NOMO-1 treated with DMSO at 0.1 percent for 48 hours (cell line): ENCODE measurements around the gene NID1.
"Not testable (repeated sequence)": the region's sequence is repeated elsewhere in the genome, so short reads cannot be mapped to it uniquely, and the experiment has no call there.

ENCODE experiments used
- DNase-seq: peaks from one replicate; lab custom pipeline; 2025; ENCODE audit not compliant: unreplicated experiment; lab: John Stamatoyannopoulos, UW

NID1 gene

GRCh38 chr1:236033336-236033735 is 31.6 kb downstream of the NID1 start:
- no peak for DNase-seq

DNA sequence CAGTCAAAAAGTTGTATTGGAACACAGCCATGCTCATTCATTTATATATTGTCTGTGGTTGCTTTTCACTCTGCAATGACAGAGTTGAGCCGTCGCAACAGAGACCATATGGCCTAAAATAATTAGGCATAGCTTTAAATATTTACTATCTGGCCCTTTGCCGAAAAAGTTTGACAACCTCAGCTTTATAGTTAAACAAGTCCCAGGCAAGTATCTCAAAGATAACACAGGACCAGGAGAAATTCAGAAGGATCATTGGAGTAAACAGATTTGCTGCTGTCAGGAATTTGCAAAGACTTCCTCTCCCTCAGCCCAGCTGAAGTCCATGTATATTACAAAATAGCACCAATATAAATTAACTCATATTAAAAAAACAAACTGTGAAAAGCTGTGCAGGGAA is 34.4 kb downstream of the NID1 start:
- DNase-seq: no peak

- no peak for DNase-seq
Measured at GRCh38 chr1:236029428-236029940, 35.4 kb downstream of the NID1 start.

GRCh38 chr1:236027104-236027503 is 37.8 kb downstream of the NID1 start:
- DNase-seq: peak; percentile 73

DNA sequence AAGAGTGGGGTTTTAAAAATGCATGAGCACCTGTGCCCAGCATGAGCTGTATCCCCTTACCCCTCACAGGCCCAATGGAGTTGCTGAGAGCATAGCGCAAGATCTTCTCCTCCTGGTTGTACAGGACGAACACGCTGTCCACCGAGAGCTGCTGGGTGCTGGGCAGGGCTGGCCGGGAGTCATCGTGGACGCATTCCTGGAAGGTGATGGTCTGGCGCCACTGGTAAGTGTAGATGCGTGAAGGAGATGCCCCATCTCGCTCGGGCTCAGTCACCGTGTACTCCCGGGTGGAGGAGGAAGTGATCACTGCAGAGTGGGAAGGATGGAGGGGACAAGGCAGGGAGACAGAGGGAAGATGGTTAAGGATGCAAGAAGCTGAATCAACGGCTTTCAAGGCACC is 39.1 kb downstream of the NID1 start:
- DNase-seq: no peak

- DNase-seq: no peak
Measured at GRCh38 chr1:236024641-236025040, 40.2 kb downstream of the NID1 start.

DNA sequence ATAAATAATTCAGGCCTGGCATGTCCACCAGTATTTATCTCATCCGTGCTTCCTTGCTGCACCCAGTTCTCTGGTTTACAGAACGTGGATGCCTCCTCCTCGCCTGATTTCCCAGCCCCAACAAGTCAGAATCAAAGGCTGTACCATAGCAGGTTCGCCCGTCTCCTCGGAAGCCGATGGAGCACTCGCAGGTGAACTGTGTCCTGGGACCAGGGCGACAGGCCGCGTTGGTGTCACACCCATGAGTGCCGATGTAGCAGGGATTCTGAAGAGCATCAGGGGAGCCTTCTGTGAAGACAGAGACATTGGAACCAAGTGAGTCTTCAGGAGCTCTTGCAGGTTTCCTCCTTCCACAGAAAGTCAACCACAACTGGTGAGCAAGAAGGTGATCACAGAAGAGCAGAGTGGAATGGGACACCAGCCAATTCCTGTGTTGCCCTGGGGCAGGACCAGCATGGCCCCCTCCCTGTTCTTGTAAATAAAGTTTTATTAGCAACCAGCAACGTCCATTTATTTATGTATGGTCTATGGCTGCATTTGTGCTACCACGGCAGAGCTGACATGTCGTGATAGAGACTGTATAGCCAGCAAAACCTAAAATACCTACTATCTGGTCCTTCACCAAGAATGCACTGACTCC is 40.8 kb downstream of the NID1 start:
- DNase-seq: no peak

GRCh38 chr1:236021424-236022135 is 43.3 kb downstream of the NID1 start:
- DNase-seq: no peak

- DNase-seq: no peak
Measured at GRCh38 chr1:236020359-236021219, 44.3 kb downstream of the NID1 start.

- no peak for DNase-seq
Measured at GRCh38 chr1:236018885-236019453, 45.9 kb downstream of the NID1 start.

GRCh38 chr1:236016782-236017400 is 48.0 kb downstream of the NID1 start:
- DNase-seq: no peak

DNA sequence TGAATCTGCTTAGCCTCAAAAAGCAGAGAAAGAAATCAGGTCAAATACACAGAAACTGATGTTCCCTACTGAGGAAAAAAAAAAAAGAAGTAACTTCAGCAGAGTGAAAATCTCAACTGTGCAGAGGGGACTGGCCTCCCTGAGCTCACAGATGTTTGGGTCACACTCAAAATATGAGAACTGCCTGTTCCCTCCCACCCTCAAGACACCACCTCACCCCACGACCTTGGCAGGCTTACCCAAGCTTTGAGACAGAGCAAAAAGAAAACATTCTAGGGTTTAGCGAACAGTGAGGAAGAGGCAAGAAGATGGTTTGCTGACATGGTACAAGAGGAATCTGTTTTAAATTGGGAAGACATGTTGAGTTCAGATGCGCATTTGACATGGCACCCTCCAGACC is 48.8 kb downstream of the NID1 start:
- no peak for DNase-seq

GRCh38 chr1:236015539-236015938 is 49.4 kb downstream of the NID1 start:
- no peak for DNase-seq

GRCh38 chr1:236013330-236013729 is 51.6 kb downstream of the NID1 start:
- no peak for DNase-seq

DNA sequence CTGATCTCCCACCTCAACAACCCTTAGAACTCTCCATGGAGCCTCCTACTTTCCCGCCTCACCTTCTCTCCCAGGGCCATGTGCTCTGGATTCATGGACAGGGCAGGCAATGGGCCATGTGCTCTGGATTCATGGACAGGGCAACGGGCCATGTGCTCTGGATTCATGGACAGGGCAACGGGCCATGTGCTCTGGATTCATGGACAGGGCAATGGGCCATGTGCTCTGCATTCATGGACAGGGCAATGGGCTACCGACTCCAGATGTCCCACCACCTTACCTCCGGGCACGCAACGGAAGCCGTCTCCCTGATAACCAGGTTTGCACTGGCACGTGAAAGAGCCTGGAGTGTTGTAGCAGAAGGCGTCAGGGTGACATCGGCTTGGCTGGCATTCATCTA is 53.2 kb downstream of the NID1 start:
- no peak for DNase-seq

- no peak for DNase-seq
Measured at GRCh38 chr1:236010443-236010842, 54.4 kb downstream of the NID1 start.

DNA sequence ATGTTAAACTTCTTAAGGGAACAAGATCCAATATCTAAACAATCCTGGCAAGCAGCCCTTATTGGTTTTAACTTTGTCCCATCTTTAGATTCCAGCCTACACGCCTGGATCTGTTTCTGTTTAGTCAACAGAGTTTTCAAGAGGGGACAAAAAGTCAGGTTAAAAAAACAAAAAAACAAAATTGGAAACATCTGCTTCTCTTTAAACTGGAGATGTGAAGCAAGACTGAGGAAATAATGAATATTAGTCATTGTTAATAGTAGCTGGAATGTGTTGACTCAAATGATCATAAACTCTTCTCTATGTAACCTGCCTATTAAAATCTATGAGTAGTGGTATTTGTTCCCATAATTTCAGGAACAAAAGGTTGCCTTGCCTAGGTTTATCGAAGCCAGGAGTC is 55.0 kb downstream of the NID1 start:
- DNase-seq: no peak

GRCh38 chr1:236009191-236009590 is 55.7 kb downstream of the NID1 start:
- DNase-seq: no peak

DNA sequence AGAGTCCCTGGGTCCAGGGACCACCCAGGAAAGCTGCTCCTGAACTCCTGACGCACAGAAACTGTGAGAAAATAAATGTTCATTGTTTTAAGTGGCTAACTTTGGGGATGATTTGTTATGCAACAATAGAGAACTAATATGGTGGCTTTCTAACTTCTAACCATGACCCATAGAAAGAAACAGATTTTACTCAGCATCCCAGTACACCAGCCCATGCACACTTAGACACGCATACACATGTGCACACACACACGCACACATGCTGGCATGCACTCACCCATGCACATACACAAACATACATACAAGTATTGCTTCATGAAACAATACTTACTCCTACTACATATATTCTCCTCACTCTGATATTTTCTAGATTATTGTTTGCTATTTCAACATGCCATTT is 57.1 kb downstream of the NID1 start:
- no peak for DNase-seq

GRCh38 chr1:236003058-236003457 is 61.8 kb downstream of the NID1 start:
- DNase-seq: not testable (repeated sequence)

- DNase-seq: no peak
Measured at GRCh38 chr1:236002572-236002971, 62.3 kb downstream of the NID1 start.
